ENCODE data around the gene SARDH. TPM values are rescaled to one million over a fixed set of nuclear protein-coding genes. Genes with fewer than 3 reads are reported as not detected.

Gene SARDH
- total RNA-seq, 4 donors from 2014 or later: 0.32 to 0.98 (median 0.44) TPM; not detected in 1

DNA sequence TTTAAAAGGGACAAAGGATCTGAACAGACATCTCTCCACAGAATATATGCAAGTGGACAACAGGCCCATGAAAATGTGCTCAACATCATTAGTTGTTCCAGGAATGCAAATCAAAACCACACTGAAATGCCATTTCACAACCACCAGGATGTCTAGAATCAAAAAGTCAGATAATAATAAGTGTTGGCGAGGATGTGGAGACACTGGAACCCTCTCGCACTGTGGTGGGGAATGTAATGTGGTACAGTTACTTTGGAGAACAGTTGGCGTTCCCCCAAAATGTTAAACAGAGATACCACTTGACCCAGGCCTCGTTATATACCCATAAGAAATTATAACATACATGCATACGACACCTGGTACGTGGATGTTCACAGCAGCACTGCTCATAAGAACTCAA lies 38.6 kb downstream of the SARDH start:
- WGBS: 96% methylated on average over 6 of the region's 6 CpGs
- peaks cover 24% of the 10 kb centered on the region for H3K4me1 ChIP-seq
- DNase-seq (ENCODE audit: low spot score in 2 of 2): no peak
- H3K27ac ChIP-seq: no peak overlapping the region
- no peaks in the 10 kb centered on the region for H3K36me3 ChIP-seq
- H3K4me3 ChIP-seq: no peak overlapping the region
- H3K27me3 ChIP-seq: peaks cover 51% of the 10 kb centered on the region
- TF ChIP-seq POLR2AphosphoS5 (IDR thresholded peaks at IDR 0.05) (no peak), POLR2A (IDR thresholded peaks at IDR 0.05) (no peak), EP300 (IDR thresholded peaks at IDR 0.05) (no peak), CTCF (IDR thresholded peaks at IDR 0.05) (no peak)
- no peaks in the 10 kb centered on the region for H3K9me3 ChIP-seq

DNA sequence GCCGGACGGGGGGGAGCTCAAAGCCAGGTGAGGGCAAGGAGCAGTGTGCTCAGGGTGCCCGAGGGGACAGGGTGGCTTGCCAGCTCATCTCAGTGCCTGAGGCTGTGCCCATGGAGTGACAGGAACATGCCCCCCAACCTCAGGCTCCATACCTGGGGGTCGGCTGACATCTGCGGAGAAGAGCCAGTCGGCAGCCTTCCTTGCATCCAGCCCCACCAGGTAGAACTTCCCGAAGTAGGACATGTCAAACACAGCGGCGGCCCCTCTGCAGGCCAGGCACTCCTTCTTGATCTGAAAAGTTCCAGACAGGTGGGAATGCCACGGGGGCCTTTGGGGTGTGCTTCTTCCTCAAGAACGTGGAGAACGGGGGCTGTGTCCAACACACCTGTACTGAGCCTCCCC lies 42.1 kb downstream of the SARDH start:
- no peak overlapping the region for H3K4me3 ChIP-seq
- H3K4me1 ChIP-seq: peaks cover under 1% of the 10 kb centered on the region
- WGBS: 89% methylated on average over 9 of the region's 12 CpGs
- DNase-seq (ENCODE audit: low spot score in 2 of 2): no peak
- H3K36me3 ChIP-seq: no peaks in the 10 kb centered on the region
- H3K27me3 ChIP-seq: peaks cover 22% of the 10 kb centered on the region
- H3K27ac ChIP-seq: no peak overlapping the region
- TF ChIP-seq CTCF (IDR thresholded peaks at IDR 0.05) (no peak), POLR2AphosphoS5 (IDR thresholded peaks at IDR 0.05) (no peak), EP300 (IDR thresholded peaks at IDR 0.05) (no peak), POLR2A (IDR thresholded peaks at IDR 0.05) (no peak)
- H3K9me3 ChIP-seq: no peaks in the 10 kb centered on the region

GRCh38 chr9:133694686-133695085 lies 43.5 kb downstream of the SARDH start:
- DNase-seq (ENCODE audit: low spot score in 2 of 2): no peak
- Histone ChIP-seq H3K4me3 (no peak overlapping the region), H3K36me3 (no peaks in the 10 kb centered on the region), H3K27ac (no peak overlapping the region), H3K27me3 (peaks cover 19% of the 10 kb centered on the region), H3K9me3 (no peaks in the 10 kb centered on the region), H3K4me1 (no peaks in the 10 kb centered on the region)
- TF ChIP-seq POLR2AphosphoS5 (IDR thresholded peaks at IDR 0.05): no peak
- TF ChIP-seq POLR2A (IDR thresholded peaks at IDR 0.05): no peak
- TF ChIP-seq CTCF (IDR thresholded peaks at IDR 0.05): no peak
- no peak for TF ChIP-seq EP300 (IDR thresholded peaks at IDR 0.05)
- WGBS: 96% methylated on average over 3 of the region's 3 CpGs

DNA sequence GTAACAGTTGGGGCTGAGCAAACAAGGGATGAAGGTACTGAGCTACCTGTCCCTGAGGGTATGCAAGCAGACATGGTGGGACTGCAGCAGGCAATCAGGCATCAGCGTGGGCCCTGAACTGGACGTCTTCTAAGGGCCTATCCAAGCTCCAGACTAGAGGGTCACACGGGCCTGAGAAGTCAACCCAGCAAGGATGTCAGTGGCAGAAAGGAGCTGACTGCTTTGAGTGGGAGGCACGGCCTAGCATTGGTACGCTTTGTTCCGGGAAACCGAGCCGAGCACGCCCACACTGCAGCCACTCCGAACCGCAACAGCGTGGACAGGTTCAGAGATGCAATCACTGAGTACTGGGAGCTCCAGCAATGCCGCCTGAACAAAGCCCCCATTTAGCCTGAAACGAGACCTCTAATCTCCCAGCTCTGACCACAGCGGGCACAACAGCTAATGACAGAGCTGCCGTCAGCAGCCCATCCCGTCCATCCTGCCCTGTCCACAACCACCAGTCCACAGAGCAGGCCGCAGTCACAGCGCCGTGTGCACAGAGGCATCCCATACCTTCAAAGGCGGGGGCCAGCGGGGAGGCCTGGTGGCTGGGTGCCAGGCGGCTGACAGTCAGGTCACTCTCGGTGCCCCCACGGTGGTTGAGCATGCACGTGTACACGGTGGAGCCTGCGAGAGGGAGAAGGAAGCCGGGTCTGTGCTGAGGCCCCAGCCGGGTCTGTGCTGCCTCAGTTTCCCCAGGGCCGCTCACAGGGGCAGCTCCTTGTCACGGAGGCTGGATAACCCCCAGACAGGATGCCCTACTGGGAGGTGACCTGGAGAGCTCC lies 44.2 kb downstream of the SARDH start:
- no peaks in the 10 kb centered on the region for H3K36me3 ChIP-seq
- no peaks in the 10 kb centered on the region for H3K4me1 ChIP-seq
- DNase-seq (ENCODE audit: low spot score in 2 of 2): no peak
- no peaks in the 10 kb centered on the region for H3K9me3 ChIP-seq
- TF ChIP-seq CTCF (IDR thresholded peaks at IDR 0.05) (no peak), POLR2A (IDR thresholded peaks at IDR 0.05) (no peak), POLR2AphosphoS5 (IDR thresholded peaks at IDR 0.05) (no peak), EP300 (IDR thresholded peaks at IDR 0.05) (no peak)
- no peak overlapping the region for H3K27ac ChIP-seq
- WGBS: 91% methylated on average over 16 of the region's 32 CpGs
- peaks cover 19% of the 10 kb centered on the region for H3K27me3 ChIP-seq
- H3K4me3 ChIP-seq: no peak overlapping the region

DNA sequence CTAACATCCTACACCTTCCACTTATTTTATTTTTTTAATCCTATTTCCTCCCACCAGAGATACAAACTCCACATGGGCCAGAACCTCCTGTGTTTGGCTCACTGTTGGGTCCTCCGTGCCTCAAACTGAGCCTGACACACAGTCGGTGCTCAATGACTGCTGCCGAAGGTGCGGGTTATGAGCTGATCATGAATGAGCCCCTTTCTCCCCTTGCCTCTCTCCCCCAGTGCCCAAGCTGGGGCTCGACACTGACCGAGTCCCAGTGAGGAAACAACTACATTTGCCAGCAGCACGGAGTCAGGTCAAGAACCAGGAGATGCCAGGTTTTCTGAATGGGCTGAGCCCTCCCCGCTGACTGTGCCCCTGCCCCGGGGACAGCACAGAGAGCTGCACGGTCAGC lies 45.0 kb downstream of the SARDH start:
- no peak for DNase-seq (ENCODE audit: low spot score in 2 of 2)
- 92% methylated on average over 10 of the region's 10 CpGs for WGBS
- H3K9me3 ChIP-seq: no peaks in the 10 kb centered on the region
- H3K36me3 ChIP-seq: no peaks in the 10 kb centered on the region
- H3K4me3 ChIP-seq: no peak overlapping the region
- peaks cover 19% of the 10 kb centered on the region for H3K27me3 ChIP-seq
- TF ChIP-seq CTCF (IDR thresholded peaks at IDR 0.05): no peak
- no peak for TF ChIP-seq EP300 (IDR thresholded peaks at IDR 0.05)
- TF ChIP-seq POLR2A (IDR thresholded peaks at IDR 0.05): no peak
- no peak for TF ChIP-seq POLR2AphosphoS5 (IDR thresholded peaks at IDR 0.05)
- H3K4me1 ChIP-seq: no peaks in the 10 kb centered on the region
- no peak overlapping the region for H3K27ac ChIP-seq
